CD4-positive, alpha-beta memory T cell (primary cell): Measurements from ENCODE around the gene DEAF1. TPM values are rescaled to one million over a fixed set of nuclear protein-coding genes. Genes with fewer than 3 reads are reported as not detected.

Experiments
- CTCF ChIA-PET: fragments of 350-600 bp; sonication (Branson Sonifier 250); formaldehyde crosslinking; loops from one replicate; lab custom pipeline; 2021; ENCODE audit warnings: inconsistent platforms; ENCODE audit not compliant: partially characterized antibody; lab: Charles Lee
- POLR2A ChIA-PET: fragments of 350-600 bp; sonication (Branson Sonifier 250); formaldehyde crosslinking; loops from one replicate; lab custom pipeline; 2021; ENCODE audit not compliant: partially characterized antibody; lab: Charles Lee
- DNase-seq, 5 donors: peaks; one replicate each; pipeline versions ENCODE4 v3.0.0 to v3.0.0-alpha.2; 2020 to 2022; ENCODE audit warnings: mixed read lengths in 1 of 5
- H3K27ac ChIP-seq: one replicate; pipeline ENCODE4 v1.7.0; 2013; ENCODE audit warnings: low read depth, low read length
- H3K27me3 ChIP-seq: 2 replicates; pipeline ENCODE4 v1.7.0; 2013; ENCODE audit warnings: mild to moderate bottlenecking, low read length, moderate library complexity; ENCODE audit not compliant: insufficient read depth
- H3K36me3 ChIP-seq: 2 replicates; pipeline ENCODE4 v1.7.0; 2013; ENCODE audit warnings: mild to moderate bottlenecking, low read length, moderate library complexity; ENCODE audit not compliant: insufficient read depth
- H3K4me1 ChIP-seq: 2 replicates; pipeline ENCODE4 v1.7.0; 2013; ENCODE audit warnings: mild to moderate bottlenecking, low read length, moderate library complexity; ENCODE audit not compliant: insufficient read depth
- H3K4me3 ChIP-seq, 2 donors: one replicate each; pipeline ENCODE4 v1.7.0; 2013; ENCODE audit warnings: low read length in 2 of 2, mild to moderate bottlenecking in 1 of 2
- H3K9me3 ChIP-seq, 2 donors: one replicate each; pipeline ENCODE4 v1.7.0; 2013; ENCODE audit warnings: low read length in 2 of 2, control low read depth in 1 of 2; ENCODE audit not compliant: control insufficient read depth in 1 of 2
- H3K27ac Mint-ChIP-seq, 7 donors: one replicate each; pipeline ENCODE4 v1.8.0; 2020 to 2021; ENCODE audit warnings: mixed read lengths in 7 of 7, mild to moderate bottlenecking in 6 of 7, inconsistent platforms in 3 of 7, moderate library complexity in 3 of 7
- H3K27me3 Mint-ChIP-seq, 2 donors: one replicate each; pipeline ENCODE4 v1.8.0; 2020 to 2021; ENCODE audit warnings: mixed read lengths in 2 of 2
- H3K36me3 Mint-ChIP-seq, 2 donors: one replicate each; pipeline ENCODE4 v1.8.0; 2020 to 2021; ENCODE audit warnings: mixed read lengths in 2 of 2, inconsistent platforms in 1 of 2, mild to moderate bottlenecking in 1 of 2
- H3K4me1 Mint-ChIP-seq, 4 donors: one replicate each; pipeline ENCODE4 v1.8.0; 2020 to 2021; ENCODE audit warnings: mixed read lengths in 4 of 4, mild to moderate bottlenecking in 1 of 4
- H3K4me3 Mint-ChIP-seq, 8 donors: one replicate each; pipeline ENCODE4 v1.8.0; 2020 to 2021; ENCODE audit warnings: mixed read lengths in 8 of 8, mild to moderate bottlenecking in 7 of 8, moderate library complexity in 6 of 8, inconsistent platforms in 3 of 8
- H3K9me3 Mint-ChIP-seq, 8 donors: one replicate each; pipeline ENCODE4 v1.8.0; 2020 to 2021; ENCODE audit warnings: mixed read lengths in 8 of 8, mild to moderate bottlenecking in 5 of 8, inconsistent platforms in 3 of 8, moderate library complexity in 1 of 8
- intact Hi-C: fragments of 100-400 bp; cut with micrococcal nuclease; formaldehyde crosslinking; loops from one replicate; pipeline ENCODE4 v1.15.1; 2023
- polyA plus RNA-seq, 2 donors: library from polyadenylated mRNA; unstranded; fragments of 300-500 nt; fragmentation: Illumina TruSeq; gene quantifications; one replicate each; pipeline ENCODE4 v1.2.3, GENCODE V29; 2021
- total RNA-seq, 2 experiments: library from RNA; stranded (reverse); gene quantifications; one replicate each; pipeline ENCODE4 v1.2.3, GENCODE V29; 2021

The DEAF1 gene
- total and polyA plus RNA-seq, 4 experiments from 2014 or later, result 34.5 to 50.8 (median 42.8) TPM

- no peaks in the 10 kb centered on the region for H3K9me3 ChIP-seq
- H3K4me3 Mint-ChIP-seq, result peak overlapping the region in 5 of 8 donors; percentile 5 to 72 (median 44)
- CTCF ChIA-PET, result interaction anchor here (0.6 to 1.2 kb wide), 2 partner anchors 23 to 130 kb away, joined by 3 to 4 read pairs; partner anchors contain the start of gene TMEM80
- no peak overlapping the region for H3K4me3 ChIP-seq
- peaks cover 10% of the 10 kb centered on the region for H3K27me3 ChIP-seq
- DNase-seq, result no peak
- peaks cover 6 to 22% (median 12%) of the 10 kb centered on the region in 4 donors for H3K4me1 Mint-ChIP-seq
- no peak overlapping the region for H3K27ac ChIP-seq
- intact Hi-C loops, result loop anchor here (10.0 kb wide), 1 partner anchor 265 kb away; the partner anchor contains the start of gene PTDSS2
- peaks cover 3 to 5% of the 10 kb centered on the region in 2 donors for H3K27me3 Mint-ChIP-seq
- H3K36me3 Mint-ChIP-seq, result no peaks in the 10 kb centered on the region
- H3K27ac Mint-ChIP-seq, result peak overlapping the region in 1 of 7 donors; percentile 44
- POLR2A ChIA-PET, result interaction anchor here (7.7 kb wide), 1 partner anchor 24 kb away, joined by 109 read pairs; the partner anchor contains the start of genes DEAF1 and TMEM80
- H3K36me3 ChIP-seq, result no peaks in the 10 kb centered on the region
- peaks cover 17% of the 10 kb centered on the region for H3K4me1 ChIP-seq
- H3K9me3 Mint-ChIP-seq, result peaks cover 0 to 9% (median 6%) of the 10 kb centered on the region in 8 donors
Measured at GRCh38 chr11:719214-720016, 24.4 kb upstream of the DEAF1 start.

- Histone ChIP-seq H3K9me3 (no peaks in the 10 kb centered on the region), H3K27ac (no peak overlapping the region), H3K4me3 (no peak overlapping the region), H3K4me1 (no peaks in the 10 kb centered on the region), H3K27me3 (no peaks in the 10 kb centered on the region), H3K36me3 (no peaks in the 10 kb centered on the region)
- intact Hi-C loops, result no loop called here
- H3K4me1 Mint-ChIP-seq, result peaks cover 0 to 6% (median 5%) of the 10 kb centered on the region in 4 donors
- peaks cover 0 to 11% (median 6%) of the 10 kb centered on the region in 8 donors for H3K9me3 Mint-ChIP-seq
- H3K4me3 Mint-ChIP-seq, result no peak overlapping the region
- no peaks in the 10 kb centered on the region for H3K36me3 Mint-ChIP-seq
- no peak overlapping the region for H3K27ac Mint-ChIP-seq
- CTCF ChIA-PET, result no interaction called here
- POLR2A ChIA-PET, result no interaction called here
- no peak for DNase-seq
- H3K27me3 Mint-ChIP-seq, result peaks cover 2 to 6% of the 10 kb centered on the region in 2 donors
Measured at GRCh38 chr11:714436-714835, 19.4 kb upstream of the DEAF1 start.

GRCh38 chr11:709109-709997 is 14.3 kb upstream of the DEAF1 start:
- Mint-ChIP-seq H3K4me1 (peaks cover 0 to 6% (median 2%) of the 10 kb centered on the region in 4 donors), H3K36me3 (no peaks in the 10 kb centered on the region), H3K9me3 (peaks cover 0 to 3% (median 0%) of the 10 kb centered on the region in 8 donors), H3K4me3 (no peak overlapping the region), H3K27ac (no peak overlapping the region), H3K27me3 (peaks cover 4 to 10% of the 10 kb centered on the region in 2 donors)
- CTCF ChIA-PET, result no interaction called here
- H3K9me3 ChIP-seq, result no peaks in the 10 kb centered on the region
- DNase-seq, result peak in 1 of 5 donors; percentile 26
- intact Hi-C loops, result no loop called here
- H3K4me3 ChIP-seq, result no peak overlapping the region
- POLR2A ChIA-PET, result interaction anchor here (1.0 kb wide), 1 partner anchor 15 kb away, joined by 3 read pairs; the partner anchor contains the start of gene DEAF1
- peaks cover 5% of the 10 kb centered on the region for H3K4me1 ChIP-seq
- H3K27me3 ChIP-seq, result peaks cover 12% of the 10 kb centered on the region
- no peaks in the 10 kb centered on the region for H3K36me3 ChIP-seq
- no peak overlapping the region for H3K27ac ChIP-seq

GRCh38 chr11:708511-708910 is 13.5 kb upstream of the DEAF1 start:
- Histone ChIP-seq H3K4me3 (no peak overlapping the region), H3K4me1 (peaks cover 5% of the 10 kb centered on the region), H3K9me3 (no peaks in the 10 kb centered on the region), H3K36me3 (no peaks in the 10 kb centered on the region), H3K27ac (no peak overlapping the region), H3K27me3 (peaks cover 12% of the 10 kb centered on the region)
- H3K9me3 Mint-ChIP-seq, result peaks cover 0 to 3% (median 0%) of the 10 kb centered on the region in 8 donors
- H3K27ac Mint-ChIP-seq, result no peak overlapping the region
- intact Hi-C loops, result no loop called here
- POLR2A ChIA-PET, result no interaction called here
- H3K27me3 Mint-ChIP-seq, result peaks cover 4 to 10% of the 10 kb centered on the region in 2 donors
- peaks cover 0 to 6% (median 2%) of the 10 kb centered on the region in 4 donors for H3K4me1 Mint-ChIP-seq
- peak in 1 of 5 donors; percentile 10 for DNase-seq
- CTCF ChIA-PET, result no interaction called here
- H3K36me3 Mint-ChIP-seq, result no peaks in the 10 kb centered on the region
- no peak overlapping the region for H3K4me3 Mint-ChIP-seq

GRCh38 chr11:707817-708420 is 12.9 kb upstream of the DEAF1 start:
- no peak overlapping the region for H3K4me3 Mint-ChIP-seq
- ChIA-PET CTCF (no interaction called here), POLR2A (no interaction called here)
- no peak overlapping the region for H3K4me3 ChIP-seq
- H3K9me3 ChIP-seq, result no peaks in the 10 kb centered on the region
- H3K27ac ChIP-seq, result no peak overlapping the region
- H3K4me1 ChIP-seq, result peaks cover 8% of the 10 kb centered on the region
- no peaks in the 10 kb centered on the region for H3K36me3 Mint-ChIP-seq
- peak in 1 of 5 donors; percentile 36 for DNase-seq
- H3K27ac Mint-ChIP-seq, result no peak overlapping the region
- H3K27me3 ChIP-seq, result peaks cover 12% of the 10 kb centered on the region
- intact Hi-C loops, result no loop called here
- peaks cover 0 to 6% (median 2%) of the 10 kb centered on the region in 4 donors for H3K4me1 Mint-ChIP-seq
- no peaks in the 10 kb centered on the region for H3K36me3 ChIP-seq
- peaks cover 4 to 10% of the 10 kb centered on the region in 2 donors for H3K27me3 Mint-ChIP-seq
- peaks cover 0 to 3% (median 0%) of the 10 kb centered on the region in 8 donors for H3K9me3 Mint-ChIP-seq

- peaks cover 0 to 6% (median 2%) of the 10 kb centered on the region in 4 donors for H3K4me1 Mint-ChIP-seq
- H3K4me3 Mint-ChIP-seq, result no peak overlapping the region
- Histone ChIP-seq H3K9me3 (no peaks in the 10 kb centered on the region), H3K4me1 (peaks cover 12% of the 10 kb centered on the region), H3K27me3 (peaks cover 12% of the 10 kb centered on the region), H3K27ac (no peak overlapping the region), H3K4me3 (no peak overlapping the region), H3K36me3 (no peaks in the 10 kb centered on the region)
- no peaks in the 10 kb centered on the region for H3K36me3 Mint-ChIP-seq
- H3K27ac Mint-ChIP-seq, result no peak overlapping the region
- peaks cover 4 to 10% of the 10 kb centered on the region in 2 donors for H3K27me3 Mint-ChIP-seq
- peak in 1 of 5 donors; percentile 14 for DNase-seq
- intact Hi-C loops, result no loop called here
- H3K9me3 Mint-ChIP-seq, result peaks cover 0 to 3% (median 0%) of the 10 kb centered on the region in 8 donors
- ChIA-PET POLR2A (interaction anchor here (4.0 kb wide), 1 partner anchor 11 kb away, joined by 34 read pairs; the partner anchor contains the start of genes DEAF1 and TMEM80), CTCF (interaction anchor here (1.4 kb wide), 1 partner anchor 19 kb away, joined by 3 read pairs; no protein-coding TSS in a partner anchor)
Measured at GRCh38 chr11:706957-707816, 12.2 kb upstream of the DEAF1 start.
